Skin of body (tissue), 2 donors: ENCODE data around the gene ACKR2. TPM values are rescaled to one million over a fixed set of nuclear protein-coding genes. Genes with fewer than 3 reads are reported as not detected.

ENCODE experiments used
- DNase-seq: peaks from one replicate; lab custom pipeline; 2025; lab: John Stamatoyannopoulos, UW
- total RNA-seq: library from RNA; depleted of rRNA; stranded (reverse); fragments of >200 nt; gene quantifications from one replicate; pipeline ENCODE4 v1.2.3, GENCODE V29; 2014

The ACKR2 gene
- total RNA-seq: 1.6 TPM

- no peak for DNase-seq
Observed at GRCh38 chr3:42809202-42809601, at the start of gene ACKR2. Gene ACKR2 (plus strand): TSS chr3:42809445. CDS start chr3:42864503, 55,058 bp downstream.

GRCh38 chr3:42762046-42762724, 47.1 kb upstream of the ACKR2 start:
- DNase-seq: no peak

GRCh38 chr3:42763021-42763420, 46.2 kb upstream of the ACKR2 start:
- DNase-seq: no peak

- no peak for DNase-seq
Observed at GRCh38 chr3:42764115-42764514, 45.1 kb upstream of the ACKR2 start.

GRCh38 chr3:42764561-42765295, 44.5 kb upstream of the ACKR2 start:
- no peak for DNase-seq

GRCh38 chr3:42769477-42770131, 39.6 kb upstream of the ACKR2 start:
- DNase-seq: no peak

- no peak for DNase-seq
Observed at GRCh38 chr3:42771271-42771670, 38.0 kb upstream of the ACKR2 start.

- DNase-seq: peak; percentile 75
Observed at GRCh38 chr3:42772670-42773408, 36.4 kb upstream of the ACKR2 start, which contains the start of gene CCDC13. Gene CCDC13 (minus strand): TSS chr3:42773253. CDS start chr3:42758345, 14,908 bp downstream.

- DNase-seq: no peak
Observed at GRCh38 chr3:42773409-42773751, 35.9 kb upstream of the ACKR2 start.

- DNase-seq: no peak
Observed at GRCh38 chr3:42778644-42779043, 30.6 kb upstream of the ACKR2 start.

- no peak for DNase-seq
Observed at GRCh38 chr3:42780398-42780797, 28.8 kb upstream of the ACKR2 start.

GRCh38 chr3:42780892-42781700, 28.1 kb upstream of the ACKR2 start:
- DNase-seq: peak; percentile 42

- DNase-seq: no peak
Observed at GRCh38 chr3:42786212-42786611, 23.0 kb upstream of the ACKR2 start.

- DNase-seq: no peak
Observed at GRCh38 chr3:42786631-42787030, 22.6 kb upstream of the ACKR2 start.

- no peak for DNase-seq
Observed at GRCh38 chr3:42790714-42791229, 18.5 kb upstream of the ACKR2 start.

GRCh38 chr3:42795621-42796181, 13.5 kb upstream of the ACKR2 start:
- DNase-seq: no peak

- no peak for DNase-seq
Observed at GRCh38 chr3:42796332-42796885, 12.8 kb upstream of the ACKR2 start.

- no peak for DNase-seq
Observed at GRCh38 chr3:42799376-42799775, 9.9 kb upstream of the ACKR2 start.

- no peak for DNase-seq
Observed at GRCh38 chr3:42800251-42800650, 9.0 kb upstream of the ACKR2 start.

- no peak for DNase-seq
Observed at GRCh38 chr3:42801048-42801620, 8.1 kb upstream of the ACKR2 start.
